Stimulated activated naive B cell treated with anti-CD40 and anti-IgM and Interleukin-4, amounts not matched to agents 10 μg/mL and 1 μg/mL and 100 μg/mL, for 72 hours (primary cell): Measurements from ENCODE around the gene RCE1.

Experiments used
- ATAC-seq, 2 donors: fragments of 150-1000 bp; cut with Tn5 transposase; replicated peaks; 2 replicates each; pipeline ENCODE4 v1.10.0; 2021; ENCODE audit warnings: moderate library complexity in 1 of 2
- DNase-seq: peaks from one replicate; pipeline ENCODE4 v3.0.0; 2021
- H3K27ac Mint-ChIP-seq: one replicate; pipeline ENCODE4 v1.8.0; 2022; ENCODE audit warnings: mild to moderate bottlenecking, mixed read lengths
- H3K27me3 Mint-ChIP-seq, 2 donors: one replicate each; pipeline ENCODE4 v1.8.0; 2022; ENCODE audit warnings: mixed read lengths in 2 of 2
- H3K36me3 Mint-ChIP-seq, 2 donors: one replicate each; pipeline ENCODE4 v1.8.0; 2022; ENCODE audit warnings: mixed read lengths in 2 of 2, mild to moderate bottlenecking in 1 of 2
- H3K4me1 Mint-ChIP-seq, 2 donors: one replicate each; pipeline ENCODE4 v1.8.0; 2022; ENCODE audit warnings: mixed read lengths in 2 of 2, mild to moderate bottlenecking in 1 of 2
- H3K4me3 Mint-ChIP-seq, 2 donors: one replicate each; pipeline ENCODE4 v1.8.0; 2022; ENCODE audit warnings: mild to moderate bottlenecking in 2 of 2, mixed read lengths in 2 of 2, moderate library complexity in 1 of 2
- H3K9me3 Mint-ChIP-seq, 2 donors: one replicate each; pipeline ENCODE4 v1.8.0; 2022; ENCODE audit warnings: mixed read lengths in 2 of 2, mild to moderate bottlenecking in 1 of 2

Gene RCE1

DNA sequence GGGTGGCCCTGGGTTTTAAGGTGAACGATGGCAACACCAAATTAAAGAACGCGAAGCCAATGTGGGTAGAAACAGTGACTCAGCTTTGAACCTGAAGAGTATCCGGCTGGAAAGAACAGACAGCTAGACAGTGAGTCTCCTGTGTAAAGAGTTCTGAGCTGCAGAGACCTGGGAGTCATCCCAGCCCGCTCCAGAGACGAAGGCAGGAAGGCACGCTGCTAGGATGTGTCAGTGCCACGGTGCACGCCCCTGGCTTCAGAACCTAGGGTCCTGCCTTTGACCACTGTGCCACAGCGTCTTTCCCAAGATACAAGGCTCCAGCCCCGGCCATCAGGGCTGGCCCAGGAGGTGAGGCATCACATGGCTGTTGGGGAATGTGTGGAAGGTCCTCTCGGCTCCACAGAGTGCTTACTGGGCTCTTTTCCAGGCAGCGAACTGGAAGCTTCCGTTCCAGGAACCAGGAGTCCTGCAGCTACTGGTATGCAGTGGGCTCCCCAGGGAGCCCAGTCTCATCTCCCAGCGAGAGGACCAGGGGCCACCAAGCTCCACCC is 43.5 kb downstream of the RCE1 start:
- ATAC-seq (no peak), DNase-seq (no peak)
- H3K27me3 Mint-ChIP-seq, result peaks cover 5 to 18% of the 10 kb centered on the region in 2 donors
- peaks cover 4 to 12% of the 10 kb centered on the region in 2 donors for H3K4me1 Mint-ChIP-seq
- H3K27ac Mint-ChIP-seq, result no peak overlapping the region
- H3K9me3 Mint-ChIP-seq, result no peaks in the 10 kb centered on the region
- H3K36me3 Mint-ChIP-seq, result no peaks in the 10 kb centered on the region
- no peak overlapping the region for H3K4me3 Mint-ChIP-seq

DNA sequence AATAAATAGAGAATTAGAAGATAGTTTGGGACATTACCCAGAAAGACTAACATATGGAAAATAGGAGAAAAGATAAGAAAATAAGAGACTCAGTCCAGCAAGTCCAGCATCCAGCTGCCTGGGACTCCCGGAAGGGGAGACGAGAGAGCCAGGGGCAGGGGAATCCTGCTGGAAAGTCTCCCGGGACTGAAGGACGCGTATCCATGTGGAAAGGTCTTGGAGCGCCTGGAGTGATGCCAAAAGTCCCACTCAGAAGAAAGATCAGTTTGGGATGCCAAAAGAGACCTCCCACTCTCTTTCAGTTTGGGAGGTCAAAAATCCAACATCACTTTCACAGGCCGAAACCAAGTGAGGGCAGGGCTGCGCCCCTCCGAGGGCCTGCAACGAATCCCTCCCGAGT is 44.3 kb downstream of the RCE1 start:
- H3K36me3 Mint-ChIP-seq, result no peaks in the 10 kb centered on the region
- peaks cover 5 to 24% of the 10 kb centered on the region in 2 donors for H3K27me3 Mint-ChIP-seq
- no peak for ATAC-seq
- no peak for DNase-seq
- no peak overlapping the region for H3K27ac Mint-ChIP-seq
- peaks cover 9 to 19% of the 10 kb centered on the region in 2 donors for H3K4me1 Mint-ChIP-seq
- peak overlapping the region in 1 of 2 donors; percentile 14 for H3K4me3 Mint-ChIP-seq
- no peaks in the 10 kb centered on the region for H3K9me3 Mint-ChIP-seq

DNA sequence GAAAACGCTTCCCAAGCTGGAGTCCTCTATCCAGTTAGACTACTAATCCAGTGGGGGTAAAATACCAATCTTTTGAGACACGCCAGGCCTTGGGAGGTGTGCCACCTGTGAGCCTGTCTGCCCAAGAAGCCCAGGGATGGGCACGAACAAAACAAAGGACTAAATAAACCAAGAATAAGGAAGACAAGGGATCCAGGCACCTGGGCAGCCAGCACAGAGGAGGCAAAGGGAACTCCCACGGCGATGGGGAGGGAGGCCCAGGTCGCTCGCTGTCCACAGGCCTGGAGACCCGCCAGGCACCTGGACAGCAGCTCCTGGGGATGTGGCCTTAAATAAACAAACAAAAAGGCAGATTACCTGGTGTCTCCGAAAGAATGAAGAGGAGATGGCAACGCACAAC is 45.0 kb downstream of the RCE1 start:
- no peak overlapping the region for H3K27ac Mint-ChIP-seq
- peaks cover 6 to 11% of the 10 kb centered on the region in 2 donors for H3K4me1 Mint-ChIP-seq
- no peak for DNase-seq
- peaks cover 3 to 23% of the 10 kb centered on the region in 2 donors for H3K27me3 Mint-ChIP-seq
- no peaks in the 10 kb centered on the region for H3K9me3 Mint-ChIP-seq
- no peak for ATAC-seq
- no peak overlapping the region for H3K4me3 Mint-ChIP-seq
- no peaks in the 10 kb centered on the region for H3K36me3 Mint-ChIP-seq

DNA sequence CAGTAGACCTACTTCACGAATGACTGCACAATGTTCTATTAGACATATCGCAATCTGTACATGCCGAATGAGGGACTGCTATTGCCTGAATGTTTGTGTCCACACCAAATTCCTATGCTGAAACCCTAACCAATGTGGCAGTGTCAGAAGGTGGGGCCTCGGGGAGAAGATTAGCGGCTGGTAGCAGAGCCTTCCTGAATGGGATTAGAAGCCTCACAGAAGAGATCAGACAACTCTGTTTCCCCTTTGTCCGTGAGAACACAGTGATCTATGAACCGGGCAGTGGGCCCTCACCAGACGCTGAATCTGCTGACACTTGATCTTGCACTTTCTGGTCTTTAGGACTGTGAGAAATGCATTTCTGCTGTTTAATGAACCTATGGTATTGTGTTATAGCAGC is 46.7 kb downstream of the RCE1 start:
- no peak for ATAC-seq
- Mint-ChIP-seq H3K4me1 (peaks cover 5 to 9% of the 10 kb centered on the region in 2 donors), H3K36me3 (no peaks in the 10 kb centered on the region), H3K27me3 (peaks cover 11 to 34% of the 10 kb centered on the region in 2 donors), H3K9me3 (no peaks in the 10 kb centered on the region), H3K4me3 (no peak overlapping the region), H3K27ac (no peak overlapping the region)
- DNase-seq, result no peak

DNA sequence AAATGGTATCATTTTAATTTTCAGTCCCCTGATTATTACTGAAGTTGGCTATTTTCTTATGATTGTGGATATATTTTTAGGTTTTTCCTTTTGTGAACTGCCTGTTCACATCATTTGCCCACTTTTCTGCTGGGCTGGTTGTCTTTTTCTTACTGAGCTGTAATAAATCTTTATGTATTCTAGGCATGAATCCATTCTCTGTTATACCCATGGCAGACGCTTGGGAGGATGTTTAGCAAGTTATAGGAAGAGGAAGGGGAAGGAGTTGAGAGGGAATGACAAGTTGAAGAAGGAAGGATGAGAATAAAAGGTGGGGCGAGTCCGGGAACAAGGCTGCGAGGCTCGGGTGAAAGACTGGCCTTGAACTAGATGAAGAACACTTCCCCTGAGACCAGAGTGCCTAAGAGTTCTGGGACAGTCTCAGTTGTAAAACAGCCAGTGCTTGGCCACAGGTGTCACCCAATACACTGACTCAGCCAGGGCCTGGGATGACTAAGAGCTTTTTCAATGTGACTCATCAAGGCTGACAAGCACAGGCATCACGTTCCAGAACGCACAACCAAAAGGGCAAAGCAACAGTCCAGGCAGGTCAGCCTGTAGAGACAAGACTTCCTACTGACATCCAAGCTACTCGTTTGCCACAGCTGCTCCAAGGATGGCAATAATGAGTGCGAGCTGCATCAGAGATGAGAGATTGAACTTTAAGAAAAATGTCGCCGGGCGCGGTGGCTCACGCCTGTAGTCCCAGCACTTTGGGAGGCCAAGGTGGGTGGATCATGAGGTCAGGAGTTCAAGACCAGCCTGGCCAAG is 48.8 kb downstream of the RCE1 start:
- DNase-seq (peak; percentile 18), ATAC-seq (peak; percentile 74 to 93)
- no peak overlapping the region for H3K27ac Mint-ChIP-seq
- no peaks in the 10 kb centered on the region for H3K9me3 Mint-ChIP-seq
- H3K36me3 Mint-ChIP-seq, result no peaks in the 10 kb centered on the region
- H3K4me3 Mint-ChIP-seq, result no peak overlapping the region
- H3K27me3 Mint-ChIP-seq, result peaks cover 11 to 40% of the 10 kb centered on the region in 2 donors
- peaks cover 5 to 9% of the 10 kb centered on the region in 2 donors for H3K4me1 Mint-ChIP-seq

DNA sequence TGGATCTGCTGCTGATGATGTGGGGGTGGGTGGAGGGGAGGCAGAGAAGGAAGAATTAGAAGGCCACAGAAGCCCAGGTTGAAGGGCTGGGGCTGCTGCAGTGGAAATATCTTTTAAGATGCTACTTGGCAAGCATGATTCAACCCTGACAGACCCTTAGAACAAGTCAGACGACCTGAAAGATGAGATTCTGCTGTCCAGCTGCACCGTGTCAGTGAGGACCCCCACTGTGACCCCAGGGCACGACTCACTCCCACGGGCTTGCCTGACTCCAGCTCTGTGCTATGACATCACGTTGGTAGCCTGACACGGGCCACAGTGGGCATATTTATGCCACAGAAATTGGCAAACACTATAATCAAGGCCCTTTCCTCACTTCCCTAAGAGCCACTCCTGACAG is 49.7 kb downstream of the RCE1 start:
- peaks cover 5 to 9% of the 10 kb centered on the region in 2 donors for H3K4me1 Mint-ChIP-seq
- H3K36me3 Mint-ChIP-seq, result no peaks in the 10 kb centered on the region
- ATAC-seq, result no peak
- no peak for DNase-seq
- no peaks in the 10 kb centered on the region for H3K9me3 Mint-ChIP-seq
- no peak overlapping the region for H3K4me3 Mint-ChIP-seq
- H3K27ac Mint-ChIP-seq, result no peak overlapping the region
- H3K27me3 Mint-ChIP-seq, result peaks cover 11 to 38% of the 10 kb centered on the region in 2 donors

DNA sequence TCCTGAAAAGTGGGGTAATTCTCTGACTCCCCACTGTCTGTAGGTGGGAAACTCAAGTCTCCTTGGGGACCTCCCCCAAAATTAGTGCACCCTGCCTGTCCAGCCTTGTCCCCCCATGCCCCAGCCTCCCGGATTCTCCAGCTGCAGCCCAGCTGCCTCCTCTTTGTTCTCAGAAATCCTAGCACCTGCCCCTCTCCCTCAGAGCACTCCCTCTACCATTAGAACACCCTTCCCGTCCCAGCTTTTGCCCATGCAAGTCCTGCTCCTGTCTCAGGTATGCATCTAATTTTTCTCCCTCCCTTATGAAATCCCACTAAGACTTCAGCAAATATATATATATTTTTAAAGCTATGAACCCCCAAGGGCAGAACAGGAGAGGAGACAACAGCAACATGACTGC is 50.9 kb downstream of the RCE1 start:
- Mint-ChIP-seq H3K4me1 (peaks cover 5 to 9% of the 10 kb centered on the region in 2 donors), H3K4me3 (no peak overlapping the region), H3K9me3 (no peaks in the 10 kb centered on the region), H3K36me3 (no peaks in the 10 kb centered on the region), H3K27ac (no peak overlapping the region), H3K27me3 (peaks cover 11 to 32% of the 10 kb centered on the region in 2 donors)
- no peak for DNase-seq
- no peak for ATAC-seq
